AG09319 (cell line): ENCODE results near the gene FUBP3.

Experiments
- DNase-seq: peaks from one replicate; pipeline ENCODE4 v3.0.0-alpha.2; 2010; ENCODE audit warnings: low read depth; ENCODE audit errors: extremely low read depth
- CTCF ChIP-seq: IDR thresholded peaks from 2 replicates; pipeline ENCODE4 v1.5.1; 2011; ENCODE audit warnings: low read depth, mild to moderate bottlenecking, inconsistent platforms, low read length, moderate library complexity

Gene FUBP3

DNA sequence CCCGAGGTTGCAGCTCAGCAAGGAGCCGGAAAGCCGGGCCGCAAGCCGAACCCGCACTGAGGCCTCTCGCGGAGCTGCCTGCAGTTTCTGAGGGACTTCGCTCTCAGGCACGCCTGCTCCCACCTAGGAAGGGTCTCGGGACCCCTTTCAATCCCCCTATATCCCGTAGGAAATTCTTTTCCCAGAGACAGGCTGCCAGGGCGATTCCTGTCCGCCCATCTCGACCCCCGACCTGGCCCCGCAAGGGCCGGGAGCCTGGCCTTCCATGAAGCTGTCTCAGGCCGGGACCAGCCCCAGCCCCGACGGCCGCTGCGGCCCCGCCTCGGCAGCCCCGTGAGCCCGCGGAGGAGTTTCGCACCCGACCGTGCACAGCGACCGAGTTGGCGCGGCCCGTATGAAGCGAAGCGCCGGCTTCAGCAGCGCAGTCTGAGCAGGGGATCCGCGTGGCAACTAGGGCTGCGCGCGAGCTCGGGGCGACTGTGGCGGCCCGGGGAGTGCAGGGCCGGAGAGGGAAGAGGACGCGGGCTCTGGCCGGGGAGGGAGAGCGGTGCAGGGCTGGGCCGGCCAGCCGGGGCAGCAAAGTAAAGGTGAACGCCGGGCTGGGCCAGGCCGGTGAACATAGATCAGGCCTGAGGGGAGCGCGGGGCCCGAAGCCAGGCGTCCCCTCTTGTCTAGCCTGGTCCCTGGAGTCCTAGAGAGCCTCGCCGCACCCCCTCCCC is 84.0 kb downstream of the FUBP3 start:
- no peak for TF ChIP-seq CTCF
- no peak for DNase-seq

GRCh38 chr9:130663977-130664250 is 84.5 kb downstream of the FUBP3 start:
- TF ChIP-seq CTCF: no peak
- no peak for DNase-seq

DNA sequence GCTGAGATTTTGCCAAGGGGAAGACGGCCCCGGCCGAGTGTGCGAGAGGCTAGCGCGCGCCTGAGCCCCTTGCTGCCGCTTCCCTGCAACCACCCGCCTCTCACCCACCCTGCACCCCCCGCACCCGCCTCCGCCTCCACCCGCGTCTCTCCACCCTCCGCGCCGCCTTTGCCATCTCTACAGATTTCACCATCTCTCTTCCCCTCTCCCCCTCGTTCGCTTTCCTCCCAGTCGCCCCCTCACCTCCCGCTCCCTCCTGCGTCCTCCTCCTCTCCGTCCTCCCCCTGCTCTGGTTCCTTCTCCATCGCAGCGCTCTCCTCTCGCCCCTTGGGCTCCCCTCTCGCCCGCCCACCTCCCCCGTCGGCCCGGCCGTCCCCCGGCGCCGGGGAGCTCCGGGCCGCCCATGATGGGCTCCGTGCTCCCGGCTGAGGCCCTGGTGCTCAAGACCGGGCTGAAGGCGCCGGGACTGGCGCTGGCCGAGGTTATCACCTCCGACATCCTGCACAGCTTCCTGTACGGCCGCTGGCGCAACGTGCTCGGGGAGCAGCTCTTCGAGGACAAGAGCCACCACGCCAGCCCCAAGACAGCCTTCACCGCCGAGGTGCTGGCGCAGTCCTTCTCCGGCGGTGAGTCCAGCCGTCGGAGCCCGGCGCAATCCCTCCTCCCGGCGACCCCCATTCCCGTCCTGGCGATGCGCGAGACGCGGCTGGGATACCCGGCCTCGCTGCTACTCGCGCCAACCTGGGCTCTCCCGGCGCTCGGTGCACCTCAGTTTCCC is 85.1 kb downstream of the FUBP3 start, which contains the start of gene PRDM12:
TSS of gene PRDM12 (plus strand) at position 344 of the 778 bp plus-strand sequence. CDS start at position 404, 60 bp downstream.
- DNase-seq: no peak
- TF ChIP-seq CTCF: no peak

- no peak for TF ChIP-seq CTCF
- no peak for DNase-seq
Observed at GRCh38 chr9:130665029-130665430, 85.7 kb downstream of the FUBP3 start.

DNA sequence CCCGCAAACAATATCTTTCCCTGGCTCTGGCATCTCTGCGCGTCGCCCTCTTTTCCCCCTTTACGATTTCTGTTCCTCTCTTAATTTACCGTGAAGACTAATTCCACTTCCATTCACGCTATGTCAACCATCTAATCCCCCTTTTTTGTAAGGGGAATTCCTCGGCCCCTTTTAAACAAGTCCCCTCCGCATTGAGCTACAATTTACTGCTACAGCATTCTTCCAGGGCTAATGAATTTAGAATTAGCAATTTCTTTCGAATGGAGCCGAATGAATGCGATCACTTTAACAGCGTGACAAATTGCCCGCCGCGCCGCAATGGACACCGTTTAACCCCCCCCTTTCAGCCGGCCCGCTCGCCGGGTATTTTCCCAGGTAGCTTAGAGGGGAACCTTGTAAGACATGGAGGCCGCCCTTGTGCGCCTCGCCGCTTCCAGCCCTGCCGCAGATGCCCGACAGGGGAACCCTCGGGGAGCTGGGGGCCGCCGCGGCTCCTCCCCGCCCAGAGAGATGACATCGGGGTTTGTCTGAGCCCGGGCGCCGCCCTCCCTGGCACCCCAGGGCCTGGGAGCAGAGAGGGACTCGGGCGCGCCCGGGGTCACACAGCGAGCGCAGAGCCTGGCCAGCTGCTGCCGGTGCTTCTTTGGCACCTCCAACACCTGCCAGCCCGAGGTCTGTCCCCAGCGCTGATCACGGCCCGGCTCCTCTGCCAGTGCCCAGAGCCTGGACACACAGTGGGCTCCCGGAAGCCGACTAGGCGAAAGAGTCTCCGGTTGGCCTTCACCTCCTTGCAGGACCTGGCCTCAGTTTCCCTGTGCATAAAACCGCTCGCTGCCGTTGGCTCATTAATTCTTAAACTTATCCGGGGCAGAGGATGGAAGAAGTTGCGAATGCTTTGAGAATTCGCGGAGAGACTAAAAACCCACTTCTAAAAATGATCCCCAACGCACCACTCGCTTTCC is 86.3 kb downstream of the FUBP3 start:
- TF ChIP-seq CTCF: no peak
- no peak for DNase-seq

GRCh38 chr9:130666393-130667119 is 87.2 kb downstream of the FUBP3 start:
- no peak for TF ChIP-seq CTCF
- no peak for DNase-seq
